ENCODE measurements around the gene AGRN. TPM values are rescaled to one million over a fixed set of nuclear protein-coding genes. Genes with fewer than 3 reads are reported as not detected.
A peak's percentile ranks its signal among the peaks of the same experiment; 100 is the strongest.
"Not testable (repeated sequence)": the region's sequence is repeated elsewhere in the genome, so short reads cannot be mapped to it uniquely, and the experiment has no call there.

Gene AGRN
- total RNA-seq, 1 donor from 2014 or later: 12.8 TPM

GRCh38 chr1:1043921-1044320, 24.0 kb downstream of the AGRN start:
- no peak for DNase-seq
- intact Hi-C loops (cut with DNase I): no loop called here
- ATAC-seq (ENCODE audit: poor library complexity): no peak

DNA sequence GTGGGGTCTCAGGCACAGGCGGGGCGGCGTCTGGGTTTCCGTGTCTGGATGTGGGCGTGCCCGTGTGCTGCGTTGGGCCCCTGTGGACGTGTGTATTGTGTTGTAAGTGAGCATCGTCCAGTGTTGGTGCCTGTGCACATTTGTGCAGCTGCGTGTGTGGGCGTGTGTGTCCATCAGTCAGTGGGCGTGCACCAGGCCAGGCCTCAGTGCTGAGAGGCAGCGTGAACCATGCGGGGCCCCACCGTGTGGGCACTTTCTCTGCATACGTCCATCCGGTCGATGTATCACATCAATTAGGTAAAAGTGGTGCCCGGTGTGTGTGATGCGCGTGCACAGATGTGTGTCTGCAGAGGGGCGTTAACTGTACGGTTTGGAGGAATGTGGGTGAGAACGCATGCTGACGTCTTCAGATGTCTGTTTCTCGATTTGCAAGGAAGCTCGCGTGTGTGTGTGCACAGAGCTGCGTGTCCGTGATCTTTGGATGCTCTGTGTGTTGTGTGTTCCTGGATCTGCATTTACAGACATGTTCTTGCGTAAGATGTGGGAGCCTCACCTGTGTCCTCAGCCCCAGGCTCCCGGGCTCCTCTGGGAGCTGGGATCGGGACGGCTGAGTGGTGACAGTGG, 24.6 kb downstream of the AGRN start:
- intact Hi-C loops (cut with DNase I): no loop called here
- DNase-seq: no peak
- ATAC-seq (ENCODE audit: poor library complexity): no peak

- DNase-seq (no peak), ATAC-seq (ENCODE audit: poor library complexity) (no peak)
- intact Hi-C loops (cut with DNase I): no loop called here
These were observed 25.2 kb downstream of the AGRN start for GRCh38 chr1:1045129-1045528.

- no peak for ATAC-seq (ENCODE audit: poor library complexity)
- intact Hi-C loops (cut with DNase I): no loop called here
- DNase-seq: no peak
These were observed 26.3 kb downstream of the AGRN start for GRCh38 chr1:1046243-1046642.

DNA sequence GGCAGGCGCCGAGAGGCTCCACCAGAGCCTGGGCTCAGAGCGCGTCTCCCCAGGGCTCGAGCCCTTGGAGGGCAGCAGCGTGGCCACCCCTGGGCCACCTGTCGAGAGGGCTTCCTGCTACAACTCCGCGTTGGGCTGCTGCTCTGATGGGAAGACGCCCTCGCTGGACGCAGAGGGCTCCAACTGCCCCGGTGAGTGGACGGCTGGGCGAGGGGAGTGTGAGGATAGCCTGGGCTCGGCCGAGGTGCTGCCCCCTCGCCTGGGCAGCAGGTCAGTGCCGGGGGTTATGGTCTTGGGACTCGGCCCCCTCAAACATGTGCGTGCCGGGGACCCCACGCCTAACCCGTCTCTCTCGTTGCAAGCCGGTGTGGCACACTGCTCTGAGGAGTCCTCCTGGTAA, 26.8 kb downstream of the AGRN start:
- intact Hi-C loops (cut with DNase I): no loop called here

GRCh38 chr1:1047407-1047806, 27.5 kb downstream of the AGRN start:
- ATAC-seq (ENCODE audit: poor library complexity) (no peak), DNase-seq (no peak)
- intact Hi-C loops (cut with DNase I): no loop called here

More for the DNA sequence above, 26.8 kb downstream of the AGRN start:
- DNase-seq: no peak
- no peak for ATAC-seq (ENCODE audit: poor library complexity)

DNA sequence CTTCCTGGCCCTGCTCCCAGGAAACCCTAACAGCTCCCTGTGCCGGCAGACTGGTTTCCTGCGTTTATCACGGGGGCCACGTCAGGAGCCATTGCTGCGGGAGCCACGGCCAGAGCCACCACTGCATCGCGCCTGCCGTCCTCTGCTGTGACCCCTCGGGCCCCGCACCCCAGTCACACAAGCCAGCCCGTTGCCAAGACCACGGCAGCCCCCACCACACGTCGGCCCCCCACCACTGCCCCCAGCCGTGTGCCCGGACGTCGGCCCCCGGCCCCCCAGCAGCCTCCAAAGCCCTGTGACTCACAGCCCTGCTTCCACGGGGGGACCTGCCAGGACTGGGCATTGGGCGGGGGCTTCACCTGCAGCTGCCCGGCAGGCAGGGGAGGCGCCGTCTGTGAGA, 28.0 kb downstream of the AGRN start:
- ATAC-seq (ENCODE audit: poor library complexity) (no peak), DNase-seq (no peak)
- intact Hi-C loops (cut with DNase I): no loop called here

DNA sequence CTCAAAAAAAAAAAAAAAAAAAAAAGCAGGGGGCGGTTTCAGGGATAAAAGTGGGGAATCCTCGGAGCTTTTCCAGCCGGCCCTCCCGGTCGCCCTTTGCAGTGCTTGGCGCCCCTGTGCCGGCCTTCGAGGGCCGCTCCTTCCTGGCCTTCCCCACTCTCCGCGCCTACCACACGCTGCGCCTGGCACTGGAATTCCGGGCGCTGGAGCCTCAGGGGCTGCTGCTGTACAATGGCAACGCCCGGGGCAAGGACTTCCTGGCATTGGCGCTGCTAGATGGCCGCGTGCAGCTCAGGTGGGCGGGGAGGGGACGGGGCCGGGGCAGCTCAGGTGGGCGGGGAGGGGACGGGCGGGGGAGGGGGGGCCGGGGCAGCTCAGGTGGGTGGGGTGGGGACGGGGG, 28.8 kb downstream of the AGRN start:
- no peak for DNase-seq
- intact Hi-C loops (cut with DNase I): no loop called here
- no peak for ATAC-seq (ENCODE audit: poor library complexity)

- ATAC-seq (ENCODE audit: poor library complexity): no peak
- DNase-seq: no peak
- intact Hi-C loops (cut with DNase I): no loop called here
These were observed 29.6 kb downstream of the AGRN start for GRCh38 chr1:1049318-1050165.

DNA sequence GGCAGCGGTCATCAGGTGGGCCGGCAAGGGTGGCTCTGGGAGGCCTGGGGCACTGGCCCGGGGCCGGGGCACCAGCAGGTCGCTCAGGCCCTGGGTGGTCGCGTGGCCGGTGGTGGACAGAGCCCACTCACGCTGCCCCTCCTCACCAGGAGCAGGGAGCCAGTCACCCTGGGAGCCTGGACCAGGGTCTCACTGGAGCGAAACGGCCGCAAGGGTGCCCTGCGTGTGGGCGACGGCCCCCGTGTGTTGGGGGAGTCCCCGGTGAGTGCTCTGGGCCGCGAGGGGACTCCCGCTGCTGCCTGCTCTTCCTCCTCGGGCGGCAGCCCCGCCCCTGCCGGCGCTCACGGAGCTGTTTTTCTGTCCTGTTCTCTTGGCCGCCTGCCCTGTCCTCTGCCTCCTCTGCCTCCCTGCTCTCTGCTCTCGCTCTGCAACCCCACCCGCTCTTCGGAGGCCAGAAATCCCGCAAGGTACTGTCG, 30.7 kb downstream of the AGRN start:
- peak; percentile 82 for DNase-seq

DNA sequence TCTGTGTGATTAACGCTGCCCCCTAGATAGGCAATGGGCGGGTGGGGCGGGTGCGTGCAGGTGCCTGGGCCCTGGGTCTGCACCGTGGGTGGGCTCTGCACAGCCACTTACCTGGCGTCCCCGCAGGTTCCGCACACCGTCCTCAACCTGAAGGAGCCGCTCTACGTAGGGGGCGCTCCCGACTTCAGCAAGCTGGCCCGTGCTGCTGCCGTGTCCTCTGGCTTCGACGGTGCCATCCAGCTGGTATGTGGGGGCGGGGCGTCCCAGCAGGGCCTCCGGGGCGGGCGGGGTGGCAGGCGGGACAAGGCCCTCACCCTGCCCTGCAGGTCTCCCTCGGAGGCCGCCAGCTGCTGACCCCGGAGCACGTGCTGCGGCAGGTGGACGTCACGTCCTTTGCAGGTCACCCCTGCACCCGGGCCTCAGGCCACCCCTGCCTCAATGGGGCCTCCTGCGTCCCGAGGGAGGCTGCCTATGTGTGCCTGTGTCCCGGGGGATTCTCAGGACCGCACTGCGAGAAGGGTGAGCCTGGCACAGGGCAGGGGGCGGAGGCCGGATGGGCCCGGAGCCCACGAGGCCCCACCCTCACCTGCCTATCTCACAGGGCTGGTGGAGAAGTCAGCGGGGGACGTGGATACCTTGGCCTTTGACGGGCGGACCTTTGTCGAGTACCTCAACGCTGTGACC, 31.3 kb downstream of the AGRN start:
- DNase-seq (no peak), ATAC-seq (ENCODE audit: poor library complexity) (peak; percentile 18)
- intact Hi-C loops (cut with DNase I): no loop called here

More for the DNA sequence above, 30.7 kb downstream of the AGRN start:
- ATAC-seq (ENCODE audit: poor library complexity): peak; percentile 78
- intact Hi-C loops (cut with DNase I): no loop called here

DNA sequence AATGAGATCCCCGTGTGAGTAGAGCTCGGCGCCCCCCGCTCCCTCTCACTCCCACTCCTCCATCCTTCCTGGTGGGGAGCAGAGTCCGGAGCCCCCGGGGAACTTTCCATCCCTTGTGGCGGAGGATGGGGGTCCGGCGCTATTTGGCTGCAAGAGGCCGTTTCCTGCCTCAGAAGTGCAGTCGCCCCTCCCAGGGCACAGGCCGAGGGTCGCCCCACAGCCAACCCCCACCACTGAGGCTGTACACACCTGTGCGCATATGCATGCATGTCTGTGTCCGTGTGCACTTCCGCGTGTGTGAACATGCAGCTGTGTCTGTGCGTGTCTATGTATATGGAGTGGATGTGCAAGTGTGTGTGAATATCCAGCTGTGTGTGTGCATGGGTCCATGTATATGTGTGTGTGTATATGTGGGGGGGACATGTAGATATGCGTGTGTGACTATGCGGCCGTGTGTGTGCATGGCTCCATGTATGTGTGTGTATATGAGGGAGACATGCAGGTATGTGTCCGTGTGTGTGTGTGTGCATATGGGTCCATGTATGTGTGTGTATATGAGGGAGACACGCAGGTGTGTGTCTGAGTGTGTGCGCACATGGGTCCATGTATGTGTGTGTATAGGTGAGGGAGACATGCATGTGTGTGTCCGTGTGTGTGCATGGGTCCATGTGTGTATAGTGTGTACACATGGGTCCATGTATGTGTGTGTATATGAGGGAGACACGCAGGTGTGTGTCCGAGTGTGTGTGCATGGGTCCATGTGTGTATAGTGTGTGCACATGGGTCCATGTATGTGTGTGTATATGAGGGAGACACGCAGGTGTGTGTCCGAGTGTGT, 32.3 kb downstream of the AGRN start:
- ATAC-seq (ENCODE audit: poor library complexity) (no peak), DNase-seq (no peak)
- intact Hi-C loops (cut with DNase I): no loop called here

GRCh38 chr1:1053022-1053421, 33.1 kb downstream of the AGRN start:
- no peak for DNase-seq
- ATAC-seq (ENCODE audit: poor library complexity): no peak
- intact Hi-C loops (cut with DNase I): no loop called here

DNA sequence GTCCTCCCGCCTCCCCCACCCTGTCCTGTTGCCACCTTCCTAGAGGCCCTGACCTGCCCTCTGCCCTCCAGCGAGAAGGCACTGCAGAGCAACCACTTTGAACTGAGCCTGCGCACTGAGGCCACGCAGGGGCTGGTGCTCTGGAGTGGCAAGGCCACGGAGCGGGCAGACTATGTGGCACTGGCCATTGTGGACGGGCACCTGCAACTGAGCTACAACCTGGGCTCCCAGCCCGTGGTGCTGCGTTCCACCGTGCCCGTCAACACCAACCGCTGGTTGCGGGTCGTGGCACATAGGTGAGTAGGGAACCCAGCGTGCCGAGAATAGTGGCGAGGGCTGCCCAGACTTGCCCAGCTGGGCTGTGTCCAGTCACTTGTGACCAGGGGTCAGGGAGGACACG, 33.8 kb downstream of the AGRN start:
- intact Hi-C loops (cut with DNase I): no loop called here
- no peak for DNase-seq
- no peak for ATAC-seq (ENCODE audit: poor library complexity)

GRCh38 chr1:1054099-1054700, 34.3 kb downstream of the AGRN start:
- no peak for ATAC-seq (ENCODE audit: poor library complexity)
- no peak for DNase-seq
- intact Hi-C loops (cut with DNase I): no loop called here

DNA sequence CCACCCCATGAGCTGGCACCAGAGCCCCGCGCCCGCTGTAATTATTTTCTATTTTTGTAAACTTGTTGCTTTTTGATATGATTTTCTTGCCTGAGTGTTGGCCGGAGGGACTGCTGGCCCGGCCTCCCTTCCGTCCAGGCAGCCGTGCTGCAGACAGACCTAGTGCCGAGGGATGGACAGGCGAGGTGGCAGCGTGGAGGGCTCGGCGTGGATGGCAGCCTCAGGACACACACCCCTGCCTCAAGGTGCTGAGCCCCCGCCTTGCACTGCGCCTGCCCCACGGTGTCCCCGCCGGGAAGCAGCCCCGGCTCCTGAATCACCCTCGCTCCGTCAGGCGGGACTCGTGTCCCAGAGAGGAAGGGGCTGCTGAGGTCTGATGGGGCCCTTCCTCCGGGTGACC, 35.1 kb downstream of the AGRN start:
- intact Hi-C loops (cut with DNase I): no loop called here
- ATAC-seq (ENCODE audit: poor library complexity) (no peak), DNase-seq (no peak)

DNA sequence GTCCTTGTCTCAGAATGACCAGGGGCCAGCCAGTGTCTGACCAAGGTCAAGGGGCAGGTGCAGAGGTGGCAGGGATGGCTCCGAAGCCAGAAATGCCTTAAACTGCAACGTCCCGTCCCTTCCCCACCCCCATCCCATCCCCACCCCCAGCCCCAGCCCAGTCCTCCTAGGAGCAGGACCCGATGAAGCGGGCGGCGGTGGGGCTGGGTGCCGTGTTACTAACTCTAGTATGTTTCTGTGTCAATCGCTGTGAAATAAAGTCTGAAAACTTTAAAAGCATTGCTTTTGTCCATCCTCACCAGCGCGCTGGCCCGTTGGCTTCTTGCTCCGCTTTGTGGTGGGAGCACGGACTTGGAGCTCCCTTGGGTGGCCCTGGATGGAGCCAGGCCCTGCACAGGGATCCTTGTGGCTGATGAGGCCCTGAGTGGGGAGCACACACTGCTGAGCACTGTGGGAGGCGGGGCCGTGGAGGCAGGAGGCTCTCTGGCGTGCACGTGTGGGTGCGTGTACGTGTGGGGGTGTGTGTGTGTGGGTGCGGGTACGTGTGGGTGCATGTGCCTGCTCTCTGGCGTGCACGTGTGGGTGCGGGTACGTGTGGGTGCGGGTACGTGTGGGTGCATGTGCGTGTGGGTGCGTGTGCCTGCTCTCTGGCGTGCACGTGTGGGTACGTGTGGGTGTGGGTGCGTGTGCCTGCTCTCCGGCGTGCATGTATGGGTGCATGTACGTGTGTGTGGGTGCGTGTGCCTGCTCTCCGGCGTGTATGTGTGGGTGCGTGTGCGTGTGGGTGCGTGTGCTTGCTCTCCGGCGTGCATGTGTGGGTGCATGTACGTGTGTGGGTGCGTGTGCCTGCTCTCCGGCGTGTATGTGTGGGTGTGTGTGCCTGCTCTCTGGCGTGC, 36.2 kb downstream of the AGRN start:
- no peak for ATAC-seq (ENCODE audit: poor library complexity)
- DNase-seq: no peak
- intact Hi-C loops (cut with DNase I): no loop called here

DNA sequence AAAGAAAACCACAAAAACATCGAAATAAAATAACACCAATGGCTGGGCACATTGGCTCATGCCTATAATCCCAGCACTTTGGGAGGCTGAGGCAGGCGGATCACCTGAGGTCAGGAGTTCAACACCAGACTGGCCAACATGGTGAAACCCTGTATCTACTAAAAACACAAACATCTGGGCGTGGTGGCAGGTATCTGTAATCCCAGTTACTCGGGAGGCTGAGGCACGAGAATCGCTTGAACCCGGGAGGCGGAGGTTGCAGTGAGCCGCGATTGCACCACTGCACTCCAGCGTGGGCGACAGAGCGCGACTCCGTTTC, 37.8 kb downstream of the AGRN start:
- ATAC-seq (ENCODE audit: poor library complexity); intact Hi-C loops (cut with DNase I); DNase-seq: not testable (repeated sequence)

Data from Right ventricle myocardium superior (tissue), 1 donor.